ENCODE measurements around the gene MYO1G. TPM values are rescaled to one million over a fixed set of nuclear protein-coding genes. Genes with fewer than 3 reads are reported as not detected.
"Not testable (repeated sequence)": the region's sequence is repeated elsewhere in the genome, so short reads cannot be mapped to it uniquely, and the experiment has no call there.

MYO1G gene
- total and polyA plus RNA-seq, 9 of the 15 experiments (the other 6 are each of a cell fraction or from before 2014, with no cell fraction given): 0.03 to 0.62 (median 0.13) TPM; not detected in 1

DNA sequence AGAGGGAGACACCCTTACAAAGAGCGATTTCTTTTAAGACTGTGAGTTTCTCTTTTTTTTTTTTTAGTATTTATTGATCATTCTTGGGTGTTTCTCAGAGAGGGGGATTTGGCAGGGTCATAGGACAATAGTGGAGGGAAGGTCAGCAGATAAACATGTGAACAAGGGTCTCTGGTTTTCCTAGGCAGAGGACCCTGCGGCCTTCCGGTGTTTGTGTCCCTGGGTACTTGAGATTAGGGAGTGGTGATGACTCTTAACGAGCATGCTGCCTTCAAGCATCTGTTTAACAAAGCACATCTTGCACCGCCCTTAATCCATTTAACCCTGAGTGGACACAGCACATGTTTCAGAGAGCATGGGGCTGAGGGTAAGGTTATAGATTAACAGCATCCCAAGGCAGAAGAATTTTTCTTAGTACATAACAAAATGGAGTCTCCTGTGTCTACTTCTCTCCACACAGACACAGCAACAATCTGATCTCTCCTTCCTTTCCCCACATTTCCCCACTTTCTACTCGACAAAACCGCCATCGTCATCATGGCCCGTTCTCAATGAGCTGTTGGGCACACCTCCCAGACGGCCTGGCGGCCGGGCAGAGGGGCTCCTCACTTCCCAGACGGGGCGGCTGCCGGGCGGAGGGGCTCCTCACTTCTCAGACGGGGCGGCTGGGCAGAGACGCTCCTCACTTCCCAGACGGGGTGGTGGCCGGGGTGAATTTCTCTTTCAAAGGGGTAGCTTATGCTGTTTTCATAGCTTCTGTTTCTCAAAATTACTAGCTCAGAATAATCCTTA is 13.4 kb upstream of the MYO1G start (continued):
- TF ChIP-seq, protein P1, sequence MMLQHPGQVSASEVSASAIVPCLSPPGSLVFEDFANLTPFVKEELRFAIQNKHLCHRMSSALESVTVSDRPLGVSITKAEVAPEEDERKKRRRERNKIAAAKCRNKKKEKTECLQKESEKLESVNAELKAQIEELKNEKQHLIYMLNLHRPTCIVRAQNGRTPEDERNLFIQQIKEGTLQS (IDR thresholded peaks at IDR 0.05): peak; percentile 27; the same call in 1 of the 2 replicates
- TF ChIP-seq, protein P1 (CRISPR knock-in tag; conservative IDR thresholded peaks at IDR 0.05): not testable (repeated sequence)
- TF ChIP-seq EP400 (IDR thresholded peaks at IDR 0.05) (peak; percentile 77), SMAD4 (CRISPR knock-in tag; conservative IDR thresholded peaks at IDR 0.05) (peak; percentile 97), ELF4 (CRISPR knock-in tag; IDR thresholded peaks at IDR 0.05) (peak; percentile 28; the same call in 1 of the 2 replicates), TAF9B (IDR thresholded peaks at IDR 0.05; ENCODE audit: partially characterized antibody) (peak; percentile 35), ZNF76 (CRISPR knock-in tag; IDR thresholded peaks at IDR 0.05; ENCODE audit: borderline replicate concordance) (peak; percentile 85), YY1 (IDR thresholded peaks at IDR 0.05; ENCODE audit: borderline replicate concordance in 1 of 3, control insufficient read depth in 1 of 3, extremely low read depth in 1 of 3, insufficient read depth in 3 of 3, insufficient read length in 1 of 3, insufficient replicate concordance in 2 of 3, low read depth in 1 of 3, low read length in 2 of 3) (peak in 1 of 3 experiments; percentile 7), SMARCC2 (IDR thresholded peaks at IDR 0.05; ENCODE audit: low read depth) (peak; percentile 61; the same call in 1 of the 2 replicates)
- TF ChIP-seq, protein P2, sequence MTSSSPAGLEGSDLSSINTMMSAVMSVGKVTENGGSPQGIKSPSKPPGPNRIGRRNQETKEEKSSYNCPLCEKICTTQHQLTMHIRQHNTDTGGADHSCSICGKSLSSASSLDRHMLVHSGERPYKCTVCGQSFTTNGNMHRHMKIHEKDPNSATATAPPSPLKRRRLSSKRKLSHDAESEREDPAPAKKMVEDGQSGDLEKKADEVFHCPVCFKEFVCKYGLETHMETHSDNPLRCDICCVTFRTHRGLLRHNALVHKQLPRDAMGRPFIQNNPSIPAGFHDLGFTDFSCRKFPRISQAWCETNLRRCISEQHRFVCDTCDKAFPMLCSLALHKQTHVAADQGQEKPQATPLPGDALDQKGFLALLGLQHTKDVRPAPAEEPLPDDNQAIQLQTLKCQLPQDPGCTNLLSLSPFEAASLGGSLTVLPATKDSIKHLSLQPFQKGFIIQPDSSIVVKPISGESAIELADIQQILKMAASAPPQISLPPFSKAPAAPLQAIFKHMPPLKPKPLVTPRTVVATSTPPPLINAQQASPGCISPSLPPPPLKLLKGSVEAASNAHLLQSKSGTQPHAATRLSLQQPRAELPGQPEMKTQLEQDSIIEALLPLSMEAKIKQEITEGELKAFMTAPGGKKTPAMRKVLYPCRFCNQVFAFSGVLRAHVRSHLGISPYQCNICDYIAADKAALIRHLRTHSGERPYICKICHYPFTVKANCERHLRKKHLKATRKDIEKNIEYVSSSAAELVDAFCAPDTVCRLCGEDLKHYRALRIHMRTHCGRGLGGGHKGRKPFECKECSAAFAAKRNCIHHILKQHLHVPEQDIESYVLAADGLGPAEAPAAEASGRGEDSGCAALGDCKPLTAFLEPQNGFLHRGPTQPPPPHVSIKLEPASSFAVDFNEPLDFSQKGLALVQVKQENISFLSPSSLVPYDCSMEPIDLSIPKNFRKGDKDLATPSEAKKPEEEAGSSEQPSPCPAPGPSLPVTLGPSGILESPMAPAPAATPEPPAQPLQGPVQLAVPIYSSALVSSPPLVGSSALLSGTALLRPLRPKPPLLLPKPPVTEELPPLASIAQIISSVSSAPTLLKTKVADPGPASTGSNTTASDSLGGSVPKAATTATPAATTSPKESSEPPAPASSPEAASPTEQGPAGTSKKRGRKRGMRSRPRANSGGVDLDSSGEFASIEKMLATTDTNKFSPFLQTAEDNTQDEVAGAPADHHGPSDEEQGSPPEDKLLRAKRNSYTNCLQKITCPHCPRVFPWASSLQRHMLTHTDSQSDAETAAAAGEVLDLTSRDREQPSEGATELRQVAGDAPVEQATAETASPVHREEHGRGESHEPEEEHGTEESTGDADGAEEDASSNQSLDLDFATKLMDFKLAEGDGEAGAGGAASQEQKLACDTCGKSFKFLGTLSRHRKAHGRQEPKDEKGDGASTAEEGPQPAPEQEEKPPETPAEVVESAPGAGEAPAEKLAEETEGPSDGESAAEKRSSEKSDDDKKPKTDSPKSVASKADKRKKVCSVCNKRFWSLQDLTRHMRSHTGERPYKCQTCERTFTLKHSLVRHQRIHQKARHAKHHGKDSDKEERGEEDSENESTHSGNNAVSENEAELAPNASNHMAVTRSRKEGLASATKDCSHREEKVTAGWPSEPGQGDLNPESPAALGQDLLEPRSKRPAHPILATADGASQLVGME (CRISPR knock-in tag; IDR thresholded peaks at IDR 0.05): peak; percentile 83; the same call in 1 of the 2 replicates
- TF ChIP-seq, protein P3, sequence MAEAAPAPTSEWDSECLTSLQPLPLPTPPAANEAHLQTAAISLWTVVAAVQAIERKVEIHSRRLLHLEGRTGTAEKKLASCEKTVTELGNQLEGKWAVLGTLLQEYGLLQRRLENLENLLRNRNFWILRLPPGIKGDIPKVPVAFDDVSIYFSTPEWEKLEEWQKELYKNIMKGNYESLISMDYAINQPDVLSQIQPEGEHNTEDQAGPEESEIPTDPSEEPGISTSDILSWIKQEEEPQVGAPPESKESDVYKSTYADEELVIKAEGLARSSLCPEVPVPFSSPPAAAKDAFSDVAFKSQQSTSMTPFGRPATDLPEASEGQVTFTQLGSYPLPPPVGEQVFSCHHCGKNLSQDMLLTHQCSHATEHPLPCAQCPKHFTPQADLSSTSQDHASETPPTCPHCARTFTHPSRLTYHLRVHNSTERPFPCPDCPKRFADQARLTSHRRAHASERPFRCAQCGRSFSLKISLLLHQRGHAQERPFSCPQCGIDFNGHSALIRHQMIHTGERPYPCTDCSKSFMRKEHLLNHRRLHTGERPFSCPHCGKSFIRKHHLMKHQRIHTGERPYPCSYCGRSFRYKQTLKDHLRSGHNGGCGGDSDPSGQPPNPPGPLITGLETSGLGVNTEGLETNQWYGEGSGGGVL (CRISPR knock-in tag; IDR thresholded peaks at IDR 0.05): peak; percentile 61
